Ovary (tissue), 9 donors: ENCODE measurements around the gene TMEM121. TPM values are rescaled to one million over a fixed set of nuclear protein-coding genes. Genes with fewer than 3 reads are reported as not detected.

Experiments used
- DNase-seq, 5 donors: peaks; one replicate each; pipeline ENCODE4 v3.0.0-alpha.2; 2019 to 2020
- H3K27ac ChIP-seq, 2 donors: fragments of 200-600 bp; one replicate each; pipeline versions ENCODE4 v1.5.1 to v1.8.0; 2019 to 2022
- H3K27me3 ChIP-seq: fragments of 200-600 bp; one replicate; pipeline ENCODE4 v1.8.0; 2022
- H3K36me3 ChIP-seq: fragments of 200-600 bp; sonication (generic); one replicate; pipeline ENCODE4 v1.5.1; 2019
- H3K4me1 ChIP-seq: one replicate; pipeline ENCODE4 v1.8.1; 2013; ENCODE audit warnings: mild to moderate bottlenecking, moderate library complexity; ENCODE audit not compliant: insufficient read depth
- H3K4me3 ChIP-seq: fragments of 200-600 bp; sonication (generic); one replicate; pipeline ENCODE4 v1.5.1; 2017
- H3K9me3 ChIP-seq, 2 donors: fragments of 200-600 bp in 1 of 2; sonication (generic) in 1 of 2; one replicate each; pipeline versions ENCODE4 v1.5.1 to v1.8.1; 2013 to 2019; ENCODE audit warnings: mild to moderate bottlenecking in 1 of 2, moderate library complexity in 1 of 2
- CTCF ChIP-seq, 3 donors: fragments of 450-650 bp in 2 of 3; fragments of 200-600 bp in 1 of 3; IDR thresholded peaks; one replicate each; pipeline versions ENCODE4 v1.5.1 to v1.8.0; 2016 to 2022; ENCODE audit warnings: antibody characterized with exemption in 3 of 3, mild to moderate bottlenecking in 1 of 3
- EP300 ChIP-seq: sonication (generic); formaldehyde crosslinking; IDR thresholded peaks from one replicate; pipeline ENCODE4 v1.6.1; 2017; ENCODE audit warnings: antibody characterized with exemption
- POLR2A ChIP-seq: fragments of 450-650 bp; IDR thresholded peaks from one replicate; pipeline ENCODE4 v1.6.1; 2017; ENCODE audit warnings: antibody characterized with exemption, mild to moderate bottlenecking, moderate library complexity
- WGBS, 3 donors: extraction: QIAGEN DNeasy Blood & Tissue Kit in 1 of 3; methylation state at CpG; one replicate each; pipeline versions ENCODE4 v1.1.5 to v1.1.7; 2013 to 2017; 5-methylcytosine and 5-hydroxymethylcytosine counted together
- intact Hi-C, 4 donors: fragments of 100-400 bp; cut with DNase I; formaldehyde crosslinking; loops; one replicate each; pipeline versions ENCODE4 v1.11.0 to v1.15.1; 2022 to 2023
- polyA plus RNA-seq, 2 donors: library from polyadenylated mRNA; stranded (reverse); fragments of 200-250 nt in 1 of 2; fragments of 350-450 nt in 1 of 2; fragmentation: Illumina TruSeq in 1 of 2; extraction: RNeasy Lipid Tissue Mini Kit (QIAGEN cat#74804) in 1 of 2; gene quantifications; one replicate each; pipeline ENCODE4 v1.2.3, GENCODE V29; 2013 to 2014
- total RNA-seq, 7 donors: library from RNA; depleted of rRNA in 2 of 7; stranded (reverse); fragments of >200 nt in 2 of 7; fragmentation: NEBNext Ultra II Directional in 3 of 7; extraction: Animal tissue kit (Norgen Biotek cat#: 25700) in 3 of 7; gene quantifications; one replicate each; pipeline versions ENCODE4 v1.1.0 to v1.2.4, GENCODE V29; 2016 to 2023
- donor health status: DM: no; HTN: no; CAD: no; lungs with moderate emphysema.
- donor health status: DM: no; HTN: no; CAD: no.
- donor health status: Bipolar disorder and iron deficiency.
- donor health status: DM: yes; HTN: yes; CAD: no.
- donor health status: DM: no; HTN: no; CAD: no.
- donor health status: DM: yes; HTN: yes; CAD: no.

TMEM121 gene
- total and polyA plus RNA-seq, 9 donors = 3.3 to 9.0 (median 4.1) TPM; not detected in 1

GRCh38 chr14:105491366-105491973 lies 34.9 kb upstream of the TMEM121 start:
- Histone ChIP-seq H3K27ac (peak overlapping the region in 1 of 2 donors; percentile 51), H3K4me3 (peak overlapping the region; percentile 79), H3K27me3 (no peaks in the 10 kb centered on the region), H3K9me3 (no peaks in the 10 kb centered on the region), H3K36me3 (no peaks in the 10 kb centered on the region), H3K4me1 (peaks cover 4% of the 10 kb centered on the region)
- 0 to 1% (median 1%) methylated on average over 37 to 53 of the region's 53 CpGs for WGBS, 3 donors
- DNase-seq = peak; percentile 60 to 88 (median 82)
- no peak for TF ChIP-seq CTCF (IDR thresholded peaks at IDR 0.05)
- peak; percentile 12 for TF ChIP-seq POLR2A
- intact Hi-C loops = loop anchor here in 2 of 4 donors (5.0 to 10.0 kb wide), 3 partner anchors 36 to 397 kb away; partner anchors contain the start of gene TMEM121 (in 1 of the 2)

- Histone ChIP-seq H3K4me3 (no peak overlapping the region), H3K36me3 (no peaks in the 10 kb centered on the region), H3K27me3 (no peaks in the 10 kb centered on the region), H3K27ac (no peak overlapping the region), H3K9me3 (no peaks in the 10 kb centered on the region), H3K4me1 (peaks cover 2% of the 10 kb centered on the region)
- TF ChIP-seq CTCF (IDR thresholded peaks at IDR 0.05) = no peak
- TF ChIP-seq EP300 = no peak
- no peak for TF ChIP-seq POLR2A
- intact Hi-C loops = loop anchor here in 2 of 4 donors (5.0 to 10.0 kb wide), 3 partner anchors 35 to 398 kb away; partner anchors contain the start of gene TMEM121 (in 1 of the 2)
- WGBS, 3 donors = 74 to 81% (median 78%) methylated on average over 21 to 24 of the region's 24 CpGs
- peak in 4 of 5 donors; percentile 45 to 74 (median 67) for DNase-seq
Observed at GRCh38 chr14:105492031-105492970, 34.1 kb upstream of the TMEM121 start.

GRCh38 chr14:105492971-105493871 lies 33.2 kb upstream of the TMEM121 start:
- TF ChIP-seq CTCF (IDR thresholded peaks at IDR 0.05) (no peak), EP300 (no peak), POLR2A (no peak)
- Histone ChIP-seq H3K27me3 (no peaks in the 10 kb centered on the region), H3K4me1 (peaks cover 2% of the 10 kb centered on the region), H3K4me3 (no peak overlapping the region), H3K27ac (no peak overlapping the region), H3K9me3 (no peaks in the 10 kb centered on the region), H3K36me3 (no peaks in the 10 kb centered on the region)
- peak in 2 of 5 donors; percentile 42 for DNase-seq
- intact Hi-C loops = loop anchor here in 2 of 4 donors (5.0 to 10.0 kb wide), 3 partner anchors 34 to 398 kb away; partner anchors contain the start of gene TMEM121 (in 1 of the 2)
- 83 to 92% (median 88%) methylated on average over 20 of the region's 20 CpGs for WGBS, 3 donors
